NCI-H2196 (cell line): Measurements from ENCODE around the gene PLPP3.

ENCODE experiments used
- DNase-seq: peaks from one replicate; lab custom pipeline; 2025; ENCODE audit not compliant: unreplicated experiment; lab: John Stamatoyannopoulos, UW

Gene PLPP3

DNA sequence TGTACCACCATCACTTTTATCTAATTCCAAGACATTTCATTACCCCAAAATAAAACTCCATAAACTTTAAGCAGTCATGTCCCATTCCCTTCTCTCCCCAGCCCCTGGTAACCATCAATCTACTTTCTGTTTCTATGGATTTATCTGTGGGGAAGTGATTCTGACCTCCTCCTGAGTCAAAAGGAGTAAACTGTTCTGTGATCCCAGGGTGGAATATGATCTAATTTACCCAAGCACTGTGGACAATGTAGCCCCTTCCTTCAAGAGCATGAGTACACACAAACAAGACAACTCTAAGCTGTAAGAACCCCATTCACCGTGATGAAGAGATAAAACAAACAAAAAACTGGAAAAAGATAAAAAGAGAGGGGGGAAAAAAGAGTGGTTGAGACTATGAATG lies 77.9 kb downstream of the PLPP3 start:
- DNase-seq = no peak

DNA sequence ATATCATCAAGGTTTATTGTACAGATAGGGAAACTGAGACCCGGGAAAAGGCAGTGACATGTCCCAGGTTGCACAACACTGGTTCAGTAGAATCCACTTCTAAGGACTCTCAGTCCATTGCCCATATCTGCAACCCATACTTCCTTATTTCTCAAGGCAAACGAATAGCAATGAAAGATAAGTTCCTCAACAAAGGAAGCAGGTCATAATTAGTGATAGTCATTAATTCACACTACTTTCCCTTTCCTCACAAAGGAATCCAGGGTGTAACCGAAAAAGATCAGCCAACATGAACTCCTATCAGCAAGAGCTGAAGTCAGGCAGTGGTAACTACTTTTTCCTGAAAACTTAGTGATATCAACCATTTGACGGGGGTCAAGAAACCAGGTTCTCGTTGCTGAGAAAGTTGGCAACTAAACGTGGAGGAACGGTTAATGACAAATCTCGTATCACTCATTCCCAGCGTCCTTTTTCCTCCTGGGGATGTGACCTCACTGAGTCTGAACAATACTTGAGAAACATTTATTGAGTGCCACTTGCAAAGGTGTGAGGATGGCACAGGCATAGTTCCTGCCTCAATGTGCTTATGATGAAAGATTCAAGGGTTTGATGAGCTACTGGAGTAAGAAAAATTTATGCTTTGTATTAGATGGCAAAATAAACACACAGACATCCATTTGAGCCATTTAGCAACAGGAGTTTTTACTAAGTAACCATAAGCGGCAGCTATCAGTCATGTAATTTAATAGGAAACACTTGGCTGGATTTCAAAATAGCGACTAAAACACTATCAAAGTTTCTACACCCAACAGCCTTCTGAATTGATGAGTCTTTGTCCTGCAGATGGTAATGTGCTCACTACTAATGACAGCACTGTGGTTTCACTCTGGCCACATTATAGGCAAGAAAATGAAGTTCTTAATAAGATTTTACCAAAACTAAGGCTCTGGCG lies 82.3 kb downstream of the PLPP3 start:
- DNase-seq = no peak

DNA sequence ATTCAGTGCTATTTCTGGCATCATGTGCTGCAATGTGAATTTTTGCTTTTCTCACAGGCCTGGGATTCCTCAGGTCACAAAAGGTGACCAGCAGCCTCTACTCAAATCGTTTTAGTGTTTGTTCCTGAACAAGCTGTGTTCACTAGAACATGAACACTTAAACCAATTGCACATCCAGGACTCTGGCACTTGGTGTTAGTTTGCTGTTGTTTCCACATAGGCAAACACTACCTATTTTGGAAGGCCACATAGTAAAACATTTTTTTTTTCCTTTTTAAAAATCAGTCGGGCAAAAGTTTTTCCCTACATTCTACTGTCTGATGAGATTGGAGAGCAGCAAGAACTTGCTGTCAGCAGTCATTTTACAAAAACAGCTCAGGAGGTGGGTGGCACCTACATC lies 83.2 kb downstream of the PLPP3 start:
- DNase-seq = no peak

- DNase-seq = no peak
Observed at GRCh38 chr1:56495538-56495937, 83.8 kb downstream of the PLPP3 start.

DNA sequence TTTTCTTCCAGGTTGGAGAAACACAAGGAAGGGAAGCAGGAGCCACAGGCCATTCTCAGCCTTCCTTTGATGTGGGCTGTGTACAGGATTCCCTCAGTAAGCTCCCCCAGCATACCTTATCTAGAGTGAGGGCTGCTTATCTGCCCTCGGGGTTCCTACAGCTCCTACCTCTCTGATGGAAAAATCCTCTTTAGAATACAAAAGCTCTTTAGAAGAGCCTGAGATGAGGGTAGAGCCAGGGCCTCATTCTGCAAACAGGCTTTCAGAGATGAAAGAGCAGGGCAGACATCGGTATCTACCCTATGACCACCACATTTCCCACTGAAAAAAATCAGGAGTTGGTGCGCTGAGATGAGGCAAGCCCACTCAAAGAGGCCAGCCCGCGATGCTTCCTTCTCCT lies 85.1 kb downstream of the PLPP3 start:
- DNase-seq = no peak

- DNase-seq = no peak
Observed at GRCh38 chr1:56493826-56494225, 85.5 kb downstream of the PLPP3 start.

GRCh38 chr1:56491441-56491840 lies 87.9 kb downstream of the PLPP3 start:
- DNase-seq = no peak

DNA sequence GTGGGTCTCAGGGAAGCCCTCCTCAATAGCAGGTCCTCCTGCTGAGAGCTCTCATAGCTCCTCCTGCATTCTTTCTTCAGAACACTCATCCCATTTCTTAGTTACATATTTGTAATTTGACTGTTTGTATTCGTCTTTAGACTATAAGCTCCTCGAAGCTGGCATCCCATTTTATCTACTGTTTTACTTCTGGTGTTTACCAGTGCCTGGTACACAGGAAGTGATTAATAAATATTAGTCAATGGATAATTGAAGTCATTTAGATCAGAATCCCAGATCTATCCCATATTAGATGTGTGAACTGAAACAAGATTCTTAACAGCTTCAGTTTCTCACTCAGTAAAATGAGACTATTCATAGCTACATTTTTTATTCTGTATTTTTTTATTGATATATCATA lies 88.7 kb downstream of the PLPP3 start:
- DNase-seq = no peak

DNA sequence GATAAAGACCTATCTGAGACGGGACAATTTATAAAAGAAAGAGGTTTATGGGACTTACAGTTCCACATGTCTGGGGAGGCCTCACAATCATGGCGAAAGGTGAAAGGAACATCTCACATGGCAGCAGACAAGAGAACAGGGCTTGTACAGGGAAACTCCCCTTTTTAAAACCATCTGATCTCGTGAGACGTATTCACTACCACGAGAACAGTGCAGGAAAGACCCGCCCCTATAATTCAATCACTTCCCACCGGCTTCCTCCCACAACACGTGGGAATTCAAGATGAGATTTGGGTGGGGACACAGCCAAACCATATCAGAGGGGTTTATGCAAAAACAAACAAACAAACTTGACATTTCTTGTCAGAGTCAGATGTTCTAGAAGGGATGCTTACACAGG lies 89.7 kb downstream of the PLPP3 start:
- no peak for DNase-seq

- DNase-seq = no peak
Observed at GRCh38 chr1:56484695-56485094, 94.7 kb downstream of the PLPP3 start.

DNA sequence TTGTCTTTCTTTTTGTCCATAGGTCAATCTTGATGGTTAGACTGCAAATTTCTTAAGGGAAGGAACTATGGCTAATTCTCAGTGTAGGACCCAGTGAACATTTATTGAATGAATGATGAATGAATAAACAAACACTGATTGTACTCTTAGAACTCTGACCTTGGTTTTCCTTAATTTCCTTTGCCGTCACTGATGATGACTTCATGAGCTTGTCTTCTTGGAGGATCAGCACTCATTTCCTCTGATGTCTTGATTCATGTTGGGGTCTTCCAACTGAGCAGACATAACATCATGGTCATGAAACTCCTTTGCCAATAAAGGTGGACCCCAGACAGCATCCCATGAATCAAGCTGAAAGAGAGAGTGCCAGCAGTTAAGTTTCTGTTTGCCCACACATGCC lies 96.3 kb downstream of the PLPP3 start:
- no peak for DNase-seq

GRCh38 chr1:56482486-56482885 lies 96.9 kb downstream of the PLPP3 start:
- no peak for DNase-seq

DNA sequence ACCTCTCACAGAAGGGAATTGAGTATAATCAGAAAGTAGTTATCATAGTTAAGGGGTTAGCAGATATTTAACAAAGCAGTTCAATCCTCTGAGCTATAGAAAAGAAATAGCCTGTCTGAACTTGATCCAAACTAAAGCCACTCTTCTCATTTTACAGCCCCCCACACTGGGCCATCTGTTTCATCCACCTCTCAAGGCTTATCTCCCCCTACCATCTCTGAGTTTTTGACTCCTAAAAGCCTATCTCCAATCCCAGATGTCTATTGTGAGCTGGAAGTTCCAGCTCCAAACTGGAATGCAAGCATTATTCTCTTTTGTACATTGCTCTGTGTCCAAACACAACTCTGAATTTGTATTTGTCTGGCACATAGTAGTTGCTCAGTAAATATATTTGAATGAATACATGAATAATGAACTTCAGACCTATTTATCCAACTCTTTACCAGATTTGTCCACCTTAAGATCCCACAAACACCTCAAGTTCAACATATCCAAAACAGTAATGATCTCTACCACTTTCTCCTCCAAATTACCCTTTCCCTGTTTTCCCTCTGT lies 98.1 kb downstream of the PLPP3 start:
- no peak for DNase-seq

- no peak for DNase-seq
Observed at GRCh38 chr1:56478734-56479133, 100.6 kb downstream of the PLPP3 start.

- DNase-seq = no peak
Observed at GRCh38 chr1:56477164-56478111, 101.9 kb downstream of the PLPP3 start.

- no peak for DNase-seq
Observed at GRCh38 chr1:56473582-56474270, 105.6 kb downstream of the PLPP3 start.

GRCh38 chr1:56472860-56473259 lies 106.5 kb downstream of the PLPP3 start:
- no peak for DNase-seq

- no peak for DNase-seq
Observed at GRCh38 chr1:56469640-56470371, 109.6 kb downstream of the PLPP3 start.

GRCh38 chr1:56468518-56468917 lies 110.8 kb downstream of the PLPP3 start:
- DNase-seq = no peak

DNA sequence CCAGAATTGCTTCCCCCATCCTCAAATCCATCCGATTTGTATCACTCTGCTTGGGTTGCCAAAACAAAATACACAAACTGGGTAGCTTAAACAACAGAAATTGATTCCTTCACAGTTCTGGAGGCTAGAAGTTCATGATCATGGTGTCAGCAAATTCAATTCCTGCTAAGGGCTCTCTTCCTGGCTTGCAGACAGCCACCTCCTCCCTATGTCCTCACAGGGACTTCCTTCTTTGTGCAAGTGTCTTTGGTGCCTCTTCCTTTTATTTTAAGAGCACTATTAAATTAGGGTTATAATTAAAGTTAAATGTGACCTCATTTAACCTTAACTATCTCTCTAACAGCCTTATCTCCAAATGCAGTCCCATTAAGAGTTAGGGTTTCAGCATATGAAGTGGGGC lies 112.8 kb downstream of the PLPP3 start:
- no peak for DNase-seq
